SK-N-SH treated with all-trans-retinoic acid at 6 μM for 48 hours (cell line): ENCODE results near the gene OR10X1.

ENCODE experiments used
- ARNTL ChIP-seq: fragments of 450-650 bp; formaldehyde crosslinking; IDR thresholded peaks from 2 replicates; pipeline ENCODE4 v1.5.0; 2020; ENCODE audit warnings: low read depth, mild to moderate bottlenecking, moderate library complexity, borderline replicate concordance
- POU6F1 ChIP-seq: fragments of 250-450 bp; sonication (Bioruptor Pico); IDR thresholded peaks from 2 replicates; pipeline ENCODE4 v1.8.0; 2021; ENCODE audit warnings: low read depth, mild to moderate bottlenecking, moderate library complexity, borderline replicate concordance
- PPARA ChIP-seq: fragments of 250-450 bp; sonication (Bioruptor Pico); IDR thresholded peaks from 2 replicates; pipeline ENCODE4 v1.5.0; 2020; ENCODE audit warnings: mild to moderate bottlenecking, borderline replicate concordance
- RARB ChIP-seq: fragments of 250-450 bp; sonication (Bioruptor Pico); IDR thresholded peaks from 2 replicates; pipeline ENCODE4 v1.8.0; 2021; ENCODE audit warnings: mild to moderate bottlenecking, moderate library complexity
- SNAI2 ChIP-seq: fragments of 250-450 bp; sonication (Bioruptor Pico); IDR thresholded peaks from 2 replicates; pipeline ENCODE4 v1.5.0; 2020; ENCODE audit warnings: mild to moderate bottlenecking, moderate library complexity
- TOX ChIP-seq: fragments of 250-450 bp; sonication (Bioruptor Pico); IDR thresholded peaks from 2 replicates; pipeline ENCODE4 v1.8.0; 2021; ENCODE audit warnings: mild to moderate bottlenecking, moderate library complexity, borderline replicate concordance
- ZFP3 ChIP-seq: fragments of 250-450 bp; sonication (Bioruptor Pico); IDR thresholded peaks from 2 replicates; pipeline ENCODE4 v1.5.0; 2020; ENCODE audit warnings: mild to moderate bottlenecking, moderate library complexity
- ZFP30 ChIP-seq: fragments of 450-650 bp; formaldehyde crosslinking; IDR thresholded peaks from 2 replicates; pipeline ENCODE4 v1.5.0; 2022; ENCODE audit warnings: mild to moderate bottlenecking, moderate library complexity
- ZNF70 ChIP-seq: fragments of 450-650 bp; formaldehyde crosslinking; IDR thresholded peaks from 2 replicates; pipeline ENCODE4 v1.5.0; 2020; ENCODE audit warnings: mild to moderate bottlenecking, moderate library complexity
- TF ChIP-seq, protein P1 (sequence below): fragments of 250-450 bp; sonication (Bioruptor Pico); IDR thresholded peaks from 2 replicates; pipeline ENCODE4 v1.8.0; 2020; ENCODE audit warnings: mild to moderate bottlenecking, moderate library complexity, borderline replicate concordance

DNA sequence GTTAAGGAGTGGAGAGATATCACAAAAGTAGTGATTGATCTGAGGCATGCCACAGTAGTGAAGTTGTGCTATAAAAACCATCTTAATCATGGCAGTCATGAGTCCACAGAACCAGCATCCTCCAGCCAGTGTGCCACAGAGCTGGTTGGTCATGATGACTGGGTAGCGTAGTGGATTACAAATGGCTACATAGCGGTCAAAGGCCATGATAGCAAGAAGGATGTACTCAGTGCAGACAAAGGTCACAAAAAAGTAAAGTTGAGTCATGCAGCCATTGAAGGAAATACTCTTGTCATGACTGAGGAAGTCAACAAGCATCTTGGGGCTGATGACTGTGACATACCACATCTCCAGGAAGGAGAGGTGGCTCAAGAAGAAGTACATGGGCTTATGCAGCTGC is 32.2 kb downstream of the OR10X1 start:
- TF ChIP-seq RARB (CRISPR knock-in tag) (no peak), ARNTL (CRISPR knock-in tag) (no peak), ZFP30 (CRISPR knock-in tag) (no peak), ZFP3 (no peak), ZNF70 (no peak), PPARA (CRISPR knock-in tag) (no peak), SNAI2 (CRISPR knock-in tag) (no peak), POU6F1 (no peak), TOX (no peak)
- TF ChIP-seq, protein P1, sequence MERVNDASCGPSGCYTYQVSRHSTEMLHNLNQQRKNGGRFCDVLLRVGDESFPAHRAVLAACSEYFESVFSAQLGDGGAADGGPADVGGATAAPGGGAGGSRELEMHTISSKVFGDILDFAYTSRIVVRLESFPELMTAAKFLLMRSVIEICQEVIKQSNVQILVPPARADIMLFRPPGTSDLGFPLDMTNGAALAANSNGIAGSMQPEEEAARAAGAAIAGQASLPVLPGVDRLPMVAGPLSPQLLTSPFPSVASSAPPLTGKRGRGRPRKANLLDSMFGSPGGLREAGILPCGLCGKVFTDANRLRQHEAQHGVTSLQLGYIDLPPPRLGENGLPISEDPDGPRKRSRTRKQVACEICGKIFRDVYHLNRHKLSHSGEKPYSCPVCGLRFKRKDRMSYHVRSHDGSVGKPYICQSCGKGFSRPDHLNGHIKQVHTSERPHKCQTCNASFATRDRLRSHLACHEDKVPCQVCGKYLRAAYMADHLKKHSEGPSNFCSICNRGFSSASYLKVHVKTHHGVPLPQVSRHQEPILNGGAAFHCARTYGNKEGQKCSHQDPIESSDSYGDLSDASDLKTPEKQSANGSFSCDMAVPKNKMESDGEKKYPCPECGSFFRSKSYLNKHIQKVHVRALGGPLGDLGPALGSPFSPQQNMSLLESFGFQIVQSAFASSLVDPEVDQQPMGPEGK = no peak
